CD4-positive, alpha-beta T cell treated with Interleukin-17A for 4 hours (primary cell): Measurements from ENCODE around the gene AOPEP.

Experiments
- DNase-seq: peaks from one replicate; pipeline ENCODE4 v3.0.0-alpha.2; 2020; ENCODE audit warnings: mixed read lengths

Gene AOPEP

DNA sequence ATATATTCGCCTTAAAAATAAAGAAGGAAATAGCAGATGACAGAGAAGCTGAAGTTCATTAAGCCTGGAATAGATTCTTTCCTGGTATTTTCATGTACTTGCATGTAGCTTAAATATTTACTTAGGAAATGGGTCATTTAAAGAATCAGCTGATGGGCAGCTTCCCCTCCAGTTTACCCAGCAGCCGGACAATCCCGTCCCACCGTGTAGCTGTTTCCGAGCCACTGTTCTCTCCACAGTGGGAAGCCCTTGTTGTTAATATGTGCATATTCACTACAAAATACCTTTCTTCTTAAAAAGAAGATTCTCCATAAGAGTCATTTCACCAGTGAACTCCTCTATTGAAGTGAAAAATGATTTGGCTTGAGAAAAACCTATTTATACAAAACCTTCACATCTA lies 404.0 kb downstream of the AOPEP start:
- no peak for DNase-seq

- peak; percentile 50 for DNase-seq
Measured at GRCh38 chr9:95131023-95131943, 404.8 kb downstream of the AOPEP start.

DNA sequence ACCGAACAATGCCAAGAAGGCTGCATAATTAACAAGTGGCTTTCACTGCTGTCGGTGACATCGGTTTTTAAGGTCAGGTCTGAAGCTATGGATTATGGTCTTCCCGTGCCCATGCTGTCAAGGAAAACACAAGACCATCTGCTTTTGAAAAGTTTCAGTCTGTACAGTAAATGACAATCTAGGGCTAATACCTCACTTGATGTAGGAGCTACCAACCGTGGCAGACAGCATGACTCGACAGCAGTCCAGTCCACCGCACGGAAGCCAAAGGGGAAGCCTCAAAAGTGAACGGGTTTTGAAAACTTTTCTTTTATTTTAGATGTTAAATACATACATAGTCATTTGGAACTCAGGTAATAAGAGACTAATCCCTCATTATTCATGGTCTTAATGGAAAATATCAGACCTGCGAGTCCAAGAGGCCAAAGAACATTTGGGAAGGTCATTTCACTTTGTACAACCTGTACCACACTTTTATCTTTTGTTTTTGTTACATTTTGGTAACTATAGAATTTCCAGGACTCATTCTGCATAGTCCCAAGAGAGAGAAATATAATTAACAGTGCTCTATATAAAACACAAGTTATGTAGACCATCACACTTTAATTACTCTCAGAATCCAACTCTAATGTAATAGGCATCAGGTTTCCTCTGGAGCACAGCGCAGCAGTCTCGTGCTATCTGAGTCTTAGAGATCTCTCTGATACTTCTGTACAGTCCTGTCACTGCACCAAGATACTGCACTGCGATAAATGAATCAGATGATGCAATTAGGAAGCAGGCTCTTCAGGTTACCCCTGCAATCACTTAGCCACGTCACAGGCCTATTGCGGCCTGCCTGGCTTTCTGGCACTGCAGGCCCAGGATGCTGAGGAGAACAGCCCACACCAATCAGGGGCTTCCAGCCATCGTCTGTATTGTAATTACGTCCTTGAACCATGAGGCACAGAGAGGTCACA lies 406.1 kb downstream of the AOPEP start:
- no peak for DNase-seq

GRCh38 chr9:95133325-95133705 lies 406.8 kb downstream of the AOPEP start:
- DNase-seq = no peak

DNA sequence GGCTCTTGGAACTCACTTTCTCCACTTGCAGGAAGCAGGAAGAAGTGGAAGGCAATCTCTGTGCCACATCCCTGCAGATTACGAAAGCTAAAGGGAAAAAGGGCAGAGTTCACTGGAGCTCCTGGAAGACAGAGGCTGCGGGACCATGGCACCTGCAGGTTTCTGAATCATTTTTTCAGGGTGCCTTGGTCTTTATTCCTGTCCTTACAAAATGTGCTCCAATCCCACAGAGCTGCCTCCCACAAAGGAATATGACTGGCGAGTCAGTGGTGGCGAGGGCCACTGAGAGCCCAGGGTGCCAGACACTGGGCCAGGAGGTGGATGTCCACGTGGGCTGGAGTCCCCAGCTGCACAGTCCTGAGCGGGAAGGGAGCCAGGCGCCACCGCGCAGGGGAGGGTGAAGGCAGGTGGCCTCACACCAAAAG lies 408.0 kb downstream of the AOPEP start:
- DNase-seq = no peak

DNA sequence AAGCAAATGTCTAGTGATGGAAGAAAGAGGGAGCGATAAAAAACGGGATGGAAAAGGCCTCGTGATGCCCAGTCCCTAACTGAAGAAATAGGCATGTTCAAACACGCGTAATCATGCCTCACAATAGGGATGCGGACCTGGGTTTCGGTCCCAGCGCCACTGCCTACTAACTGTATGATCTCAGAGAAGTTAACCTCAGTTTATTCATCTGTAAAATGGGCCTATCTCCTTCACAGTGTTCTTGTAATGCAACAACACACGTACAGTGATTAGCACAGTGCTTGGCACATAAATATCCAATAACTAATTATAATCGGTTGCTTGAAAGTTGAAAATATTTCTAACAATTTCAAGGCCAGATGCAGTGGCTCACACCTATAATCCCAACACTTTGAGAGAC lies 409.3 kb downstream of the AOPEP start:
- DNase-seq = no peak
